GM19463 (cell line): ENCODE measurements around the gene PCED1B.

ENCODE experiments used
- ATAC-seq: cut with Tn5 transposase; IDR thresholded peaks from one replicate; pipeline ENCODE4 v1.9.1; 2021; ENCODE audit warnings: mild to moderate bottlenecking, moderate library complexity; ENCODE audit not compliant: unreplicated experiment

PCED1B gene

GRCh38 chr12:47088021-47088944 lies 8.9 kb downstream of the PCED1B start:
- ATAC-seq: no peak

GRCh38 chr12:47091009-47091408 lies 11.6 kb downstream of the PCED1B start:
- ATAC-seq: no peak

- no peak for ATAC-seq
Observed at GRCh38 chr12:47094804-47095203, 15.4 kb downstream of the PCED1B start.

GRCh38 chr12:47095446-47096236 lies 16.2 kb downstream of the PCED1B start:
- no peak for ATAC-seq

- no peak for ATAC-seq
Observed at GRCh38 chr12:47097276-47097896, 18.0 kb downstream of the PCED1B start.

GRCh38 chr12:47098099-47098498 lies 18.7 kb downstream of the PCED1B start:
- no peak for ATAC-seq

- ATAC-seq: no peak
Observed at GRCh38 chr12:47099610-47100009, 20.2 kb downstream of the PCED1B start.

GRCh38 chr12:47100160-47100559 lies 20.7 kb downstream of the PCED1B start:
- no peak for ATAC-seq

- ATAC-seq: no peak
Observed at GRCh38 chr12:47102406-47102805, 23.0 kb downstream of the PCED1B start.

GRCh38 chr12:47102845-47103651 lies 23.6 kb downstream of the PCED1B start:
- ATAC-seq: no peak

GRCh38 chr12:47105914-47106674 lies 26.7 kb downstream of the PCED1B start:
- no peak for ATAC-seq

GRCh38 chr12:47107446-47107845 lies 28.0 kb downstream of the PCED1B start:
- no peak for ATAC-seq

- ATAC-seq: no peak
Observed at GRCh38 chr12:47107926-47108325, 28.5 kb downstream of the PCED1B start.

GRCh38 chr12:47110011-47110541 lies 30.7 kb downstream of the PCED1B start:
- ATAC-seq: no peak

- no peak for ATAC-seq
Observed at GRCh38 chr12:47110718-47111391, 31.4 kb downstream of the PCED1B start.

- ATAC-seq: no peak
Observed at GRCh38 chr12:47111392-47111778, 32.0 kb downstream of the PCED1B start.

GRCh38 chr12:47111854-47112253 lies 32.4 kb downstream of the PCED1B start:
- no peak for ATAC-seq

GRCh38 chr12:47112679-47113078 lies 33.3 kb downstream of the PCED1B start:
- no peak for ATAC-seq

- ATAC-seq: no peak
Observed at GRCh38 chr12:47114481-47114892, 35.1 kb downstream of the PCED1B start.
